Caki2 (cell line): ENCODE data around the gene SPATS2L. TPM values are rescaled to one million over a fixed set of nuclear protein-coding genes. Genes with fewer than 3 reads are reported as not detected.

Experiments used
- DNase-seq: peaks from one replicate; pipeline ENCODE4 v3.0.0-alpha.2; 2015; ENCODE audit warnings: low read depth
- in situ Hi-C: cut with HindIII; loops from 2 replicates; pipeline ENCODE4 v1.10.0; 2016; ENCODE audit warnings: low sequenced_read_pairs, low pct_unique_long_range_greater_than_20kb, mixed read lengths
- total RNA-seq: library from RNA; depleted of rRNA; stranded (reverse); fragments of >200 nt; shearing (Covaris generic); gene quantifications from 2 replicates; pipeline ENCODE4 v1.2.3, GENCODE V29; 2014; ENCODE audit warnings: low replicate concordance; rRNA removed

SPATS2L gene
- total RNA-seq, 1 experiment from 2014 or later: 34.6 TPM

- in situ Hi-C loops: no loop called here
- DNase-seq: no peak
Measured at GRCh38 chr2:200528228-200528627, 221.7 kb downstream of the SPATS2L start.

Other genes starting within 250 kb of the SPATS2L start
- gene KCTD18, start 203.4 kb downstream of the SPATS2L start, total RNA-seq: 26.4 and 27.8 TPM in 2 replicates
- 5.2 and 7.1 TPM in 2 replicates for gene SGO2, start 219.5 kb downstream of the SPATS2L start, total RNA-seq